ENCODE data around the gene USP12.

DNA sequence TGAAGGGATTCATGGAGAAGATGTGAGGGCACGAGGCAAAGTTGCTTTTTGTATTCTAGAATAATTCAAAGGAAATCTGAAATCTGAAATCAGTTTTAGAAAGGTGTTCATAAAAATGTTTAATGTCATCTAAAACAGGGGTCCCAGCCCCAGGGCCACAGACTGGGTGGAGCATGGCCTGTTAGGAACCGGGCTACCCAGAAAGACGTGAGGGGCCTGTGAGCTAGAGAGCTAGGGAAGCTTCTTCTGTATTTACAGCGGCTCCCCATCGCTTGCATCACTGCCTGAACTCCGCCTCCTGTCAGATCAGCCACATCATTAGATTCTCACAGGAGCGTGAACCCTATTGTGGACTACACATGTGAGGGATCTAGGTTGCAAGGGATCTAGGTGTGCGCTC lies 151.2 kb downstream of the USP12 start:
- TF ChIP-seq, protein P1, sequence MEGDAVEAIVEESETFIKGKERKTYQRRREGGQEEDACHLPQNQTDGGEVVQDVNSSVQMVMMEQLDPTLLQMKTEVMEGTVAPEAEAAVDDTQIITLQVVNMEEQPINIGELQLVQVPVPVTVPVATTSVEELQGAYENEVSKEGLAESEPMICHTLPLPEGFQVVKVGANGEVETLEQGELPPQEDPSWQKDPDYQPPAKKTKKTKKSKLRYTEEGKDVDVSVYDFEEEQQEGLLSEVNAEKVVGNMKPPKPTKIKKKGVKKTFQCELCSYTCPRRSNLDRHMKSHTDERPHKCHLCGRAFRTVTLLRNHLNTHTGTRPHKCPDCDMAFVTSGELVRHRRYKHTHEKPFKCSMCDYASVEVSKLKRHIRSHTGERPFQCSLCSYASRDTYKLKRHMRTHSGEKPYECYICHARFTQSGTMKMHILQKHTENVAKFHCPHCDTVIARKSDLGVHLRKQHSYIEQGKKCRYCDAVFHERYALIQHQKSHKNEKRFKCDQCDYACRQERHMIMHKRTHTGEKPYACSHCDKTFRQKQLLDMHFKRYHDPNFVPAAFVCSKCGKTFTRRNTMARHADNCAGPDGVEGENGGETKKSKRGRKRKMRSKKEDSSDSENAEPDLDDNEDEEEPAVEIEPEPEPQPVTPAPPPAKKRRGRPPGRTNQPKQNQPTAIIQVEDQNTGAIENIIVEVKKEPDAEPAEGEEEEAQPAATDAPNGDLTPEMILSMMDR (conservative IDR thresholded peaks at IDR 0.05; ENCODE audit: low read length): no peak
- TF ChIP-seq EZH2phosphoT487 (IDR thresholded peaks at IDR 0.05; ENCODE audit: borderline replicate concordance, low read depth, low read length): no peak
